Astrocyte (in vitro differentiated cells and primary cell): Measurements from ENCODE around the gene NMU. TPM values are rescaled to one million over a fixed set of nuclear protein-coding genes. Genes with fewer than 3 reads are reported as not detected.

Source experiments
- DNase-seq: peaks from one replicate; pipeline ENCODE4 v3.0.0-alpha.2; 2010; ENCODE audit warnings: low read depth
- FAIRE-seq: peaks from 2 replicates; lab custom pipeline; 2011; peaks lifted over from hg19 to GRCh38; lab: Jason Lieb, UNC
- H2AFZ ChIP-seq: 2 replicates; pipeline ENCODE4 v1.6.0; 2012; ENCODE audit warnings: low read depth, low read length, inconsistent platforms
- H3K27ac ChIP-seq: 2 replicates; pipeline ENCODE4 v1.5.1; 2011; ENCODE audit warnings: low read depth, low read length, inconsistent platforms
- H3K27me3 ChIP-seq: 2 replicates; pipeline ENCODE4 v1.6.0; 2011; ENCODE audit warnings: low read length, inconsistent platforms; ENCODE audit not compliant: insufficient read depth
- H3K36me3 ChIP-seq: 2 replicates; pipeline ENCODE4 v1.5.1; 2011; ENCODE audit warnings: low read length, inconsistent platforms; ENCODE audit not compliant: insufficient read depth
- H3K4me1 ChIP-seq: 2 replicates; pipeline ENCODE4 v1.5.1; 2011; ENCODE audit warnings: low read length, inconsistent platforms; ENCODE audit not compliant: insufficient read depth
- H3K4me2 ChIP-seq: 2 replicates; pipeline ENCODE4 v1.6.0; 2012; ENCODE audit warnings: low read length, inconsistent platforms
- H3K4me3 ChIP-seq: 2 replicates; pipeline ENCODE4 v1.5.1; 2011; ENCODE audit warnings: low read depth, mild to moderate bottlenecking, low read length, inconsistent platforms; ENCODE audit not compliant: insufficient read depth
- H3K79me2 ChIP-seq: 2 replicates; pipeline ENCODE4 v1.6.0; 2012; ENCODE audit warnings: mild to moderate bottlenecking, low read length, inconsistent platforms; ENCODE audit not compliant: insufficient read depth
- H3K9ac ChIP-seq: 2 replicates; pipeline ENCODE4 v1.6.0; 2012; ENCODE audit warnings: mild to moderate bottlenecking, low read length, inconsistent platforms
- H3K9me3 ChIP-seq: 2 replicates; pipeline ENCODE4 v1.5.1; 2012; ENCODE audit warnings: low read depth, mild to moderate bottlenecking, low read length, inconsistent platforms; ENCODE audit not compliant: insufficient read depth
- H4K20me1 ChIP-seq: 2 replicates; pipeline ENCODE4 v1.6.0; 2012; ENCODE audit warnings: low read length, inconsistent platforms; ENCODE audit not compliant: insufficient read depth
- H3K27ac Mint-ChIP-seq: one replicate; pipeline ENCODE4 v1.8.0; 2021; ENCODE audit warnings: mild to moderate bottlenecking, mixed read lengths; ENCODE audit not compliant: unreplicated experiment
- H3K27me3 Mint-ChIP-seq: one replicate; pipeline ENCODE4 v1.8.0; 2021; ENCODE audit warnings: low read depth, mixed read lengths; ENCODE audit not compliant: unreplicated experiment
- H3K36me3 Mint-ChIP-seq: one replicate; pipeline ENCODE4 v1.8.0; 2021; ENCODE audit warnings: low read depth, mixed read lengths; ENCODE audit not compliant: unreplicated experiment
- H3K4me1 Mint-ChIP-seq: one replicate; pipeline ENCODE4 v1.8.0; 2021; ENCODE audit warnings: low read depth, mixed read lengths; ENCODE audit not compliant: unreplicated experiment
- H3K4me3 Mint-ChIP-seq: one replicate; pipeline ENCODE4 v1.8.0; 2021; ENCODE audit warnings: mild to moderate bottlenecking, moderate library complexity, mixed read lengths; ENCODE audit not compliant: unreplicated experiment
- H3K9me3 Mint-ChIP-seq: one replicate; pipeline ENCODE4 v1.8.0; 2021; ENCODE audit warnings: mild to moderate bottlenecking, mixed read lengths; ENCODE audit not compliant: unreplicated experiment
- EZH2 ChIP-seq: IDR thresholded peaks from 2 replicates; pipeline ENCODE4 v1.6.1; 2012; ENCODE audit warnings: mild to moderate bottlenecking, low read length, inconsistent platforms; ENCODE audit not compliant: insufficient read depth
- total RNA-seq: library from RNA; stranded (reverse); gene quantifications from 2 replicates; pipeline ENCODE4 v1.2.1, GENCODE V29; 2021
- TF ChIP-seq, protein P1 (sequence below): IDR thresholded peaks from 2 replicates; pipeline ENCODE4 v1.5.1; 2011; ENCODE audit warnings: low read depth, mild to moderate bottlenecking, inconsistent platforms, low read length, moderate library complexity; ENCODE audit not compliant: insufficient read depth

Gene NMU
- total RNA-seq, 1 donor from 2014 or later: 0.61 TPM

DNA sequence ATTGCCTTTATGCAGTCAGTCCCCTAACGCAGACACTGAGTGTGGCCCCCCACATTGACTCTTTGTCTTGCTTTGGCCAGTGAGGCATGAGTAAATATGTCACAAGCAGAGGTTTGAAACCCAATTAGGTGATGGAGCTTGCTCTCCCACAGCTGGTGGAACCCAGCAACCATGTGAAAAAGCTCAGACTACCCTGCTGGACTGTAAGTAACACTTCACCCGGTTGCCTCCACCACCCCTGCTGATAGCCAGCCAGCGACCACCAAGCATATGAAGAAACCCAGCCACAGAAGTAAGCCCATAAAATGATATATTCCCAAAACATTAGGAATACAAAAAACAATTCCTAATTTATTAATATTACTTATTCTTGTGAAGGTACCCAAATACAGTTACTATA is 22.5 kb downstream of the NMU start:
- Mint-ChIP-seq H3K36me3 (no peaks in the 10 kb centered on the region), H3K4me1 (peaks cover 7% of the 10 kb centered on the region), H3K4me3 (no peak overlapping the region), H3K27me3 (no peaks in the 10 kb centered on the region), H3K27ac (no peak overlapping the region), H3K9me3 (no peaks in the 10 kb centered on the region)
- Histone ChIP-seq H3K9ac (no peak overlapping the region), H3K4me2 (no peak overlapping the region), H4K20me1 (no peaks in the 10 kb centered on the region), H3K4me1 (no peaks in the 10 kb centered on the region), H3K36me3 (no peaks in the 10 kb centered on the region), H2AFZ (no peak overlapping the region), H3K9me3 (no peaks in the 10 kb centered on the region), H3K27me3 (no peaks in the 10 kb centered on the region), H3K27ac (no peak overlapping the region), H3K79me2 (no peaks in the 10 kb centered on the region), H3K4me3 (no peak overlapping the region)
- DNase-seq: no peak
- FAIRE-seq: no peak
- TF ChIP-seq, protein P1, sequence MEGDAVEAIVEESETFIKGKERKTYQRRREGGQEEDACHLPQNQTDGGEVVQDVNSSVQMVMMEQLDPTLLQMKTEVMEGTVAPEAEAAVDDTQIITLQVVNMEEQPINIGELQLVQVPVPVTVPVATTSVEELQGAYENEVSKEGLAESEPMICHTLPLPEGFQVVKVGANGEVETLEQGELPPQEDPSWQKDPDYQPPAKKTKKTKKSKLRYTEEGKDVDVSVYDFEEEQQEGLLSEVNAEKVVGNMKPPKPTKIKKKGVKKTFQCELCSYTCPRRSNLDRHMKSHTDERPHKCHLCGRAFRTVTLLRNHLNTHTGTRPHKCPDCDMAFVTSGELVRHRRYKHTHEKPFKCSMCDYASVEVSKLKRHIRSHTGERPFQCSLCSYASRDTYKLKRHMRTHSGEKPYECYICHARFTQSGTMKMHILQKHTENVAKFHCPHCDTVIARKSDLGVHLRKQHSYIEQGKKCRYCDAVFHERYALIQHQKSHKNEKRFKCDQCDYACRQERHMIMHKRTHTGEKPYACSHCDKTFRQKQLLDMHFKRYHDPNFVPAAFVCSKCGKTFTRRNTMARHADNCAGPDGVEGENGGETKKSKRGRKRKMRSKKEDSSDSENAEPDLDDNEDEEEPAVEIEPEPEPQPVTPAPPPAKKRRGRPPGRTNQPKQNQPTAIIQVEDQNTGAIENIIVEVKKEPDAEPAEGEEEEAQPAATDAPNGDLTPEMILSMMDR: no peak
- TF ChIP-seq EZH2: no peak

DNA sequence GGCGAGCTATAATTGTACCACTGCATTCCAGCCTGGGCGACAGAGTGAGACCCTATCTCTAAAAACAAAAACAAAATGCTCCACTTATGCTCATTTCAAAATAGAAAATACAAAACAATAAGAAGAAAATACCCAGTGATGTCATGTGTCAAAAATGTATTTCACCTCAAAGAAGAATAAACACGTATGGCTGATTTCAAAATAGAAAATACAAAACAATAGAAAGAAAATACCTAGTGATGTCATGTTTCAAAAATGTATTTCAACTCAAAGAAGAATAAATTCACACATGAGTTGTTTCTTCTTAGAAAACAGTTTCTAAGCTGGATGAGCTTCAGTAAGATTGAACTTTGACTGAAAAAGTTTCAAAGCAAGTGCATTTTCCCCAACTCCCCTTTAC is 23.8 kb downstream of the NMU start:
- no peaks in the 10 kb centered on the region for H3K36me3 Mint-ChIP-seq
- Histone ChIP-seq H3K4me2 (no peak overlapping the region), H3K27me3 (no peaks in the 10 kb centered on the region), H3K27ac (no peak overlapping the region), H2AFZ (no peak overlapping the region), H3K4me1 (no peaks in the 10 kb centered on the region), H3K79me2 (no peaks in the 10 kb centered on the region), H3K36me3 (no peaks in the 10 kb centered on the region), H4K20me1 (no peaks in the 10 kb centered on the region), H3K9me3 (no peaks in the 10 kb centered on the region), H3K9ac (no peak overlapping the region), H3K4me3 (no peak overlapping the region)
- peaks cover 7% of the 10 kb centered on the region for H3K4me1 Mint-ChIP-seq
- H3K27ac Mint-ChIP-seq: no peak overlapping the region
- no peaks in the 10 kb centered on the region for H3K27me3 Mint-ChIP-seq
- no peaks in the 10 kb centered on the region for H3K9me3 Mint-ChIP-seq
- H3K4me3 Mint-ChIP-seq: no peak overlapping the region
- FAIRE-seq (no peak), DNase-seq (no peak)
- TF ChIP-seq EZH2: no peak
- TF ChIP-seq, protein P1: no peak

DNA sequence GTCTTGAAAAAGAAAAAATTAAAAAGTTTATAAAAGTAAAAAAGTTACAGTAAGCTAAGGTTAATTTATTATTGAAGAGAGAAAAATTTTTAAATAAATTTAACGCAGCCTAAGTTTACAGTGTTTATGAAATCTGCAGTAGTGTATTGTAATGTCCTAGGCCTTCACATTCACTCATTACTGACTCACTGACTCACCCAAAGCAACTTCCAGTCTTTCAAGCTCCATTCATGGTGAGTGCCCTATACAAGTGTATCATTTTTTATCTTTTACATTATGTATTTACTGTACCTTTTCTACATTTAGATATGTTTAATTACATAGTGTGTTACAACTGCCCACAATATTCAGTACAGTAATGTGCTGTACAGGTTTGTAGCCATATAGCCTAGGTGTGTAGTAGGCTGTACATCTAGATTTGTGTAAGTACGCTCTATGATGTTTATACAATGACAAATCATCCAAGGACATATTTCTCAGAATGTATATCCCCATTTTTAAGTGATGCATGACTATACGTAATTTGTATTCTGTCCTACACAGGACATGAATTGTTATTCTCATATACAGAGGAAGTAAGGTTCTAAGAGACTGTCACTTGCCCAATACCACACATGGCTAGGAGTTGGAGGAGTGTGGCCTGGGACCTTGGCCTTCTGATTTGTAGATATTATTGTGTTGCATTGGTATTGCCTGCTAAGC is 24.6 kb downstream of the NMU start:
- no peaks in the 10 kb centered on the region for H3K9me3 ChIP-seq
- no peak overlapping the region for H3K4me2 ChIP-seq
- FAIRE-seq: no peak
- Mint-ChIP-seq H3K36me3 (no peaks in the 10 kb centered on the region), H3K9me3 (no peaks in the 10 kb centered on the region), H3K27ac (no peak overlapping the region), H3K4me1 (peaks cover 7% of the 10 kb centered on the region), H3K27me3 (no peaks in the 10 kb centered on the region), H3K4me3 (peak overlapping the region; percentile 54)
- H3K79me2 ChIP-seq: no peaks in the 10 kb centered on the region
- no peak overlapping the region for H3K27ac ChIP-seq
- H3K4me3 ChIP-seq: no peak overlapping the region
- no peak overlapping the region for H2AFZ ChIP-seq
- no peaks in the 10 kb centered on the region for H4K20me1 ChIP-seq
- H3K36me3 ChIP-seq: no peaks in the 10 kb centered on the region
- H3K4me1 ChIP-seq: no peaks in the 10 kb centered on the region
- DNase-seq: no peak
- no peaks in the 10 kb centered on the region for H3K27me3 ChIP-seq
- no peak overlapping the region for H3K9ac ChIP-seq
- TF ChIP-seq, protein P1: no peak
- no peak for TF ChIP-seq EZH2
